IMR-90 (cell line): ENCODE data around the gene RHOBTB1.

Source experiments
- BHLHE40 ChIP-seq: fragments of 150-350 bp; IDR thresholded peaks from 2 replicates; pipeline ENCODE4 v1.6.1; 2016; ENCODE audit warnings: mild to moderate bottlenecking, low read depth, low read length
- CEBPB ChIP-seq: IDR thresholded peaks from 2 replicates; pipeline ENCODE4 v1.6.1; 2012; ENCODE audit warnings: low read depth, low read length, improper control_type of control experiment
- CHD1 ChIP-seq: IDR thresholded peaks from 2 replicates; pipeline ENCODE4 v1.6.1; 2012; ENCODE audit warnings: low read depth, low read length, improper control_type of control experiment
- CTCF ChIP-seq: conservative IDR thresholded peaks from 2 replicates; pipeline ENCODE4 v1.5.1; 2012; ENCODE audit warnings: mild to moderate bottlenecking, low read depth, low read length, improper control_type of control experiment
- ELK1 ChIP-seq: fragments of 150-350 bp; IDR thresholded peaks from 2 replicates; pipeline ENCODE4 v1.6.1; 2016; ENCODE audit warnings: low read depth, mild to moderate bottlenecking, low read length, moderate library complexity, borderline replicate concordance
- FOS ChIP-seq: fragments of 150-350 bp; IDR thresholded peaks from 2 replicates; pipeline ENCODE4 v1.6.1; 2016; ENCODE audit warnings: low read depth, low read length
- MAFK ChIP-seq: IDR thresholded peaks from 2 replicates; pipeline ENCODE4 v1.6.1; 2012; ENCODE audit warnings: low read depth, low read length, improper control_type of control experiment
- MAZ ChIP-seq: IDR thresholded peaks from 2 replicates; pipeline ENCODE4 v1.6.1; 2012; ENCODE audit warnings: low read depth, mild to moderate bottlenecking, low read length, improper control_type of control experiment, moderate library complexity, borderline replicate concordance
- MXI1 ChIP-seq: IDR thresholded peaks from 2 replicates; pipeline ENCODE4 v1.6.1; 2012; ENCODE audit warnings: low read depth, mild to moderate bottlenecking, low read length, moderate library complexity, borderline replicate concordance
- POLR2A ChIP-seq: IDR thresholded peaks from 2 replicates; pipeline ENCODE4 v1.6.1; 2012; ENCODE audit warnings: mild to moderate bottlenecking, low read depth, low read length
- RAD21 ChIP-seq: IDR thresholded peaks from 2 replicates; pipeline ENCODE4 v1.6.1; 2012; ENCODE audit warnings: low read length, improper control_type of control experiment
- RFX5 ChIP-seq: IDR thresholded peaks from 2 replicates; pipeline ENCODE4 v1.8.0; 2012; ENCODE audit warnings: low read depth, mild to moderate bottlenecking, low read length, moderate library complexity
- USF2 ChIP-seq: fragments of 150-350 bp; IDR thresholded peaks from 2 replicates; pipeline ENCODE4 v1.6.1; 2017; ENCODE audit warnings: mild to moderate bottlenecking, antibody characterized with exemption, low read length, low read depth

GRCh38 chr10:60943316-60944057 lies 498 bp downstream of the RHOBTB1 start:
- TF ChIP-seq CTCF, result no peak
- TF ChIP-seq MXI1, result no peak
- no peak for TF ChIP-seq MAFK
- TF ChIP-seq RAD21, result no peak
- TF ChIP-seq POLR2A, result 0 out of 2 replicates have a peak, but pooled peaks have one; percentile 35
- no peak for TF ChIP-seq CHD1
- no peak for TF ChIP-seq FOS
- TF ChIP-seq USF2, result no peak
- no peak for TF ChIP-seq RFX5
- TF ChIP-seq CEBPB, result no peak
- TF ChIP-seq ELK1, result no peak
- TF ChIP-seq BHLHE40, result no peak
- TF ChIP-seq MAZ, result no peak
